ENCODE results near the gene VAMP2.

The VAMP2 gene

DNA sequence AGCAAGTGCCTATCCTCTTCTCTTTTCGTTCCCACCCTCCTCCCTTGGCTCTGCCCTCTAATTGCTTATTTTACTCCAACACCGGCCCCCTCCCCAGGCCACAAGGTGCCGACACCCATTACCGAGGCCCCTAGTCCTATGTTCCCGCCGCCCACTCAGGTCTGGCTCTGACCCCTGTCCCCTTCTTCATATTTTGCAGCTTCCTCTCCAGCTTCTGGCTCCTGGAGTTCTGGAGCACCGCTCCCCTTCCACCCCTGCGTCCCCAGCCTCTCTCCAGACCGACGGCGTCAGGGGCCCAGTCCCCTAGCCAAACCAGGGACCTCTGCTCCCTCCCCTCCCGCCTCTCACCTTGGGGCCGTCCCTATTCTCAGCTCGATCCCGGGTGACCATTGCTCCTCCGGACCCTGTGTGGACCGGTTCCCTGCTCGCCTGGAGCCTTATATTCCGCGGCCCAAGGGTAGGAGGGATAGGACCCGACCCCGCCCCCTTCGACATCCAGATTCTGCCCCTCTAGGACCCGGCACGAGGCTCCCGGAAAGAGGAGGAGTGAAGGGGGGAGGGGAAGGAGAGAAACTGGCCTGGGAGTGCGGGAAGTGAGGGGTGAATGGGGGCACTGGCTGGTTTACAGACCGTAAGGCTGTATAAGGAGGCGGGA lies 38.9 kb downstream of the VAMP2 start, which contains the start of gene HES7:
Gene HES7, minus strand, starts transcription at position 412 of the 655 bp plus-strand sequence. Its CDS starts 22 bp downstream, at position 390.
- H3K4me1 Mint-ChIP-seq: peaks cover 37% of the 10 kb centered on the region

GRCh38 chr17:8122924-8123694 lies 39.6 kb downstream of the VAMP2 start:
- Mint-ChIP-seq H3K27me3 (ENCODE audit: low read depth, poor library complexity) (peaks cover 63% of the 10 kb centered on the region), H3K4me1 (peaks cover 43% of the 10 kb centered on the region), H3K4me3 (peak overlapping the region; percentile 93), H3K9me3 (no peaks in the 10 kb centered on the region), H3K27ac (no peak overlapping the region), H3K36me3 (ENCODE audit: low read depth) (no peaks in the 10 kb centered on the region)
- no peak for TF ChIP-seq CTCF (IDR thresholded peaks at IDR 0.05)
- DNase-seq: peak; percentile 49

More for the DNA sequence above, 38.9 kb downstream of the VAMP2 start, which contains the start of gene HES7:
- Mint-ChIP-seq H3K36me3 (ENCODE audit: low read depth) (no peaks in the 10 kb centered on the region), H3K9me3 (no peaks in the 10 kb centered on the region), H3K4me3 (peak within 1 kb of the TSS; percentile 93), H3K27me3 (ENCODE audit: low read depth, poor library complexity) (peaks cover 58% of the 10 kb centered on the region), H3K27ac (peak within 1 kb of the TSS; percentile 52)
- DNase-seq: peak; percentile 73
- TF ChIP-seq CTCF (IDR thresholded peaks at IDR 0.05): no peak

DNA sequence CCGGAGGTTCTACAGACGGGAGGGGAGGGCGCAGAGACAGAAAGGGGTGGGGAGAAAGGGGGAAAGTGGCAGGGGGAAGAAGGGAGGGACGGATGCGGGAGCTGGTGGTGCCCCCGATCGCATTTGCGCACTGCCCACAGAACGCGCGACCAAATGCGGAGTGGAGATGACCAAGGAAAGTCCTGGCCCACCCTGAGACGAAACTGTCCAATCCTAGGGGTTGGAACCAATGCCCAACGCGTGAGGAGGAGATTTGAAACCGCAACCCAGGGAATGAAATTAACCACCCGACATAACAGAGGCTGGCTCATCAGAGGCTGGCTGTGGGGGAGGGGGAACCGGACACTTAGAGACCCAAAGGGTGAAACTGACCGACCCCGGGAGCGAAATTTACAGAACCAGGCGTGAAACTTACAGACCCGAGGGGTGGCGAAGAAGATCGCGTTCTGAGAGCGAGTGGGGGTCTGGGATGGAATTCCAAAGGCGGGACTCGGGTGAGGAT lies 40.3 kb downstream of the VAMP2 start:
- H3K9me3 Mint-ChIP-seq: no peaks in the 10 kb centered on the region

DNA sequence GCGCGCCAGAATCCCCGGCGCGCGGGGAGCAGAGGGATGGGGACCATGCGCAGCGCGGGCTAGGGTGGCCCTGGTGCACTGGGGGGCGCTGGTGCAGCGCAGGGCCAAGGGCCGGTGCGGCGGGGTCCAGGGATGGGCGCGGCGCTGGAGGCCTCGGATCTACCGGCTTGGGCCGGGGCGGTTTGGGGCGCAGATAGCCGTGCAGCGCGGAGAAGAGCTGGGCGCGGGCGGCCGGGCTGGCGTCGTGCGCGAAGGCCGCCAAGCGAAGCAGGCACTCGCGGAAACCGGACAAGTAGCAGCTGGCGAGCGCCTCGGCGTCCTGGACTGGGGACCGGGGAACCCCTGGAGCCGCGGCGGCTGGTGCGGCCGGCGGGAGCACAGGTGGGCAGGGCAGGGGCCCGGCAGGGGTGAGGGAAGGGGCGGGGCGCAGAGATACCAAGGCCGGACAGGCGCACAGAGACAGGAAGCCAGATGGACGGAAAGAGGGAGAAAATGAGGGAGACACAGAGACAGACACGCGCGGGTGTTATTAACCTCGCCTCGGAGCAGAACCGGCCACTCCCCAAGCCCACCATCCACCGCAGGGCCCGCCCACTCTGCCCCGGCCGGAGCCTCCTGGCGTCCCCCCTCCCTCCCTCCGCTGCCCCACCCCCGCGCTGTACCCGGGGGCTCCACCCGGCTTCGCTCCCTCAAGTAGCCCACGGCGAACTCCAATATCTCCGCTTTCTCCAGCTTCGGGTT lies 40.9 kb downstream of the VAMP2 start:
- H3K9me3 Mint-ChIP-seq: no peaks in the 10 kb centered on the region
- H3K4me3 Mint-ChIP-seq: peak overlapping the region; percentile 93
- peaks cover 44% of the 10 kb centered on the region for H3K4me1 Mint-ChIP-seq
- H3K27ac Mint-ChIP-seq: no peak overlapping the region
- peaks cover 70% of the 10 kb centered on the region for H3K27me3 Mint-ChIP-seq (ENCODE audit: low read depth, poor library complexity)
- H3K36me3 Mint-ChIP-seq (ENCODE audit: low read depth): no peaks in the 10 kb centered on the region
- peak; percentile 52 for TF ChIP-seq CTCF (IDR thresholded peaks at IDR 0.05)
- peak; percentile 84 for DNase-seq

More for the DNA sequence above, 40.3 kb downstream of the VAMP2 start:
- peak overlapping the region; percentile 93 for H3K4me3 Mint-ChIP-seq
- peaks cover 49% of the 10 kb centered on the region for H3K4me1 Mint-ChIP-seq
- no peak for TF ChIP-seq CTCF (IDR thresholded peaks at IDR 0.05)
- H3K27ac Mint-ChIP-seq: no peak overlapping the region
- H3K36me3 Mint-ChIP-seq (ENCODE audit: low read depth): no peaks in the 10 kb centered on the region
- peak; percentile 47 for DNase-seq
- H3K27me3 Mint-ChIP-seq (ENCODE audit: low read depth, poor library complexity): peaks cover 65% of the 10 kb centered on the region

DNA sequence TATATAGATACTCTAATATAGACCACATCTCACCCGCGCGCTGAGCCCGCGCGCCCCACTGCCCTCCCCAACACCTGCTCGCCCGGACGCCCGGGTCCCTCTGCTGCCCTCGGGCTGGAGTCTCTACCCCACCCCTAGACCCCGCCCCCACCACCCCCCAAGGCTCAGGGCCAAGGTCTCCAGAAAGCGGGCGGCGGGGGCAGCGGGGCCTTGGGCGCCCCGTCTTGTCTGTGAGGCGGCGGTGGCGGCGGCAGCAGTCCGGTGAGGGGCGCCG lies 41.4 kb downstream of the VAMP2 start:
- Mint-ChIP-seq H3K36me3 (ENCODE audit: low read depth) (no peaks in the 10 kb centered on the region), H3K4me3 (peak overlapping the region; percentile 98), H3K9me3 (no peaks in the 10 kb centered on the region), H3K4me1 (peaks cover 41% of the 10 kb centered on the region), H3K27ac (no peak overlapping the region), H3K27me3 (ENCODE audit: low read depth, poor library complexity) (peaks cover 71% of the 10 kb centered on the region)
- DNase-seq: no peak
- TF ChIP-seq CTCF (IDR thresholded peaks at IDR 0.05): no peak
